HG03354 (cell line): ENCODE results near the gene RORC.

Experiments used
- ATAC-seq: cut with Tn5 transposase; IDR thresholded peaks from one replicate; pipeline ENCODE4 v1.9.1; 2021; ENCODE audit warnings: mild to moderate bottlenecking; ENCODE audit not compliant: unreplicated experiment, poor library complexity, severe bottlenecking

RORC gene

DNA sequence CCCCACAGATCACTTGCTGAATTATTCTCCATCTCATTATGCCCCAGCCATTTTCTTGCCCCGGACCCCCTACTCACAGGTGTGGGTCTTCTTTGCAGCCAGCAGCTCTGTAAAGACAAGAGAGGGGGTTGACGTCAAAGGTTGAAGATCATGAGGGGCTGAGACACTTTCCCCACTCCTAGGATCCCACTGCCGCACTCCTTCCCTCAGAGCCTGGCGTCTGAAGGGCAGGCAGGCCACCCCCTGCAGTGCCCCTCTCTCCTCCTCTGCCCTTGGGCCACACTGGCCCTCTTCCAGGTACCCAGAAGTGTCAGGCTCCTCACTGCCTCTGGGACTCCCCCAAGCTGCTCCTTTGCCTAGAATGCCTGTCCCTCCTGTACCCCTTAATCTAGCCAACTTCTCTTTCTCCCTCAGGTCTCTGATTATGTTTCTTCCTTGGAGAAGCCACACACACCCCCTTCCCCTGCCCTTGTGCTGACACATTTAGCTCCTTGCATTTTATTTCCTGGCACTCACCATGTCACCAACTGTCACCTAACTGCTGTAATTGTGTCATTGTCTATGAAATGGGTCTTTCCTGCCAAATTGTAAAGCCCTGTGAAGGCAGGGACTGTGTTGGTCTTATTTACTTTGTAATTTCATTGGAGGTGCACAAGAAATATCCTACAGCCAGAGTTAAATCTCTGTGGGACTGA, 2.1 kb downstream of the RORC start:
- ATAC-seq: no peak

DNA sequence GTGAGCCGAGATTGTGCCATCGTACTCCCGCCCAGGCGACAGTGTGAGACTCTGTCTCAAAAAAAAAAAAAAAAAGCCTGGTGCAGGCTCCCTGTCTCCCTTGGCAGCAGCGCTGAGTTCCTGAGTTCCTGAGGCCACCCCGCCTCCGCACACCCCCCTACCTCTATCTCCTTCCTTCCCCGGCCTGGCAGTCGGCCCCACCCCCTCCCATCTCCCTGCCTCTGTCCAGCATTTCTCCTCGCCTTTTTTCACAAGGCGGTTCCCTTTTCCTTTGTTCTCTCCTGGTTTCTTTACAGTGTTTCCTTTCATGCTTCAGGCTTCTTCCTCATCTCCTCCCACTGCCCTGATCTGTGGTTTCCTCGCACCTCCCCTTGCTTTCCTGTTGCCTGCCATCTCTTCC, 2.7 kb downstream of the RORC start:
- no peak for ATAC-seq

DNA sequence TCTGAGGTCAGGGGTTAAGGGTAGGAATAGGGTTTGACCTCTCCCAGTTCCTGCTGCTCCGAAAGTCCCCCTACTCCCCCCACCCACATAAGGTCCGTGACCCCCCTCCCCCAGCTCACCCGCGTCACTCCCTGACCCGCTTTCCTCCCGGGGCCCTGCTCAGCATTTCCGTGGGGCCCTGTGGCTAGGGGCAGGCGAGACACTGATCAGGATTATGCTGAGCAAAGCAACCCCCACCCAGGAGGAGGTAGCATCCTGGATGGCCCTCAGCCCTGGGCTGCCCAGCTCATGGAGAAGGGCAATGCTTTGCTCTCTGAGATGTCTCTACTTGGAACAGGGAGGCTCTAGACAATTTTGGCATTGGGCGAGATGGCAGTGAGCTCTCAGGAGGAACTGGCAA, 3.7 kb downstream of the RORC start:
- ATAC-seq: no peak

- no peak for ATAC-seq
These were observed 5.6 kb downstream of the RORC start for GRCh38 chr1:151825751-151826660.

DNA sequence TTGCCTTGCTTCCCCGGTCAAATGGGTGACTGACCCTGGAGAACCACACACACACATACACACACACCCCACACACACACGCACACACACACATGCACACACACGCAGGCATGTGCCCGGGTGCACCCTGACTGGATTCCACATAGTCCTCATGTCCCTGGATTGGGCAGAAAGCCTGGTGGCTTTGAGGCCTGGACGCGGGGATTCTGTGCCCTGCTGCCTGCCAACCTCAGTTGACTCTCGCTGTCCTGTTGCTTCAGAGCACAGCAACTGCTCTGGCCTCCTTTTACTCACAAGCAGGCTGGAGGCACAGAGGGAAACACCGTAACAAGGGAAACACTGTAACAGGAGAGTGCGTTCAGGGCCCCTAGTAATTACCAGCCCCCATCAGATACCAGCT, 6.4 kb downstream of the RORC start:
- no peak for ATAC-seq

- no peak for ATAC-seq
These were observed 8.4 kb downstream of the RORC start for GRCh38 chr1:151823175-151823574.

DNA sequence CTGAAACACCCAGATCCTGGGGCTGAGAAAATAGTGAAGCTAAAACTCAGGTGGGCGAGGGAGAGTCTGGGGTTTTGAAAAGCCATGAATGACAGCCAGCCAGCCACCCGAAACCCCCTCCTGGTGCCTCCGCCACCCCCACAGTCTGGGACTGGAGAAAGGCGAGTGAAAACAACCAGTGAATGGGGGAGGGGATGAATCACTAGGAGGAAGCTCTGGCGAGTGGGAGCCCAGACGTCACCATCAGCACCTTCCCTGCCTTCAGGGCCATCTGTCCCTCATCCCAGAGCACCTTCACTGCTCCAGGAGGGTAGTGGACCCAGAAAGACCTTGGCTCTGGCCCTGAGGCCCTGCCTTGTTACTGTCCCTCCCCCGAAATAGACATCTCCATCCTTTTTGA, 9.2 kb downstream of the RORC start:
- ATAC-seq: no peak

DNA sequence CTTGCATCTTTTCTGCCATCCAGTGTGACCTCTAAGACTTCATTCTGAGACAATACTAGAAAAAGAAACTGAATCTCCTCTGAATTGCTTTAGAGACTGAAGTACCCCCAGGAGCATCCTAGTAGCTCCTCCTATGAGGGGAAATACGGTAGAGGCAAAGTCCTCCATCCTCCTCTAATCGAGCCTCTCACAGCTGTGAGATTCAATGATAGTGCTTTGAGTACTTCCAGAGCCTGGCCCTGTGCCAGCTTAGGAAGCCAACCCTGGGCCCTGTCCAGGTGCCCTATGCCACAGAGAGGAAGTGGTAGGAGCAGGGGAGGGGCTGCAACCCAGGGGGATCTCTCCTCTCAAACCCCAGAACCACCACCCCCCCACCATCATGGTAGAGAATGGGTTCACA, 10.7 kb downstream of the RORC start:
- ATAC-seq: no peak

GRCh38 chr1:151819976-151820623, 11.5 kb downstream of the RORC start:
- no peak for ATAC-seq

GRCh38 chr1:151819227-151819835, 12.3 kb downstream of the RORC start:
- ATAC-seq: no peak

DNA sequence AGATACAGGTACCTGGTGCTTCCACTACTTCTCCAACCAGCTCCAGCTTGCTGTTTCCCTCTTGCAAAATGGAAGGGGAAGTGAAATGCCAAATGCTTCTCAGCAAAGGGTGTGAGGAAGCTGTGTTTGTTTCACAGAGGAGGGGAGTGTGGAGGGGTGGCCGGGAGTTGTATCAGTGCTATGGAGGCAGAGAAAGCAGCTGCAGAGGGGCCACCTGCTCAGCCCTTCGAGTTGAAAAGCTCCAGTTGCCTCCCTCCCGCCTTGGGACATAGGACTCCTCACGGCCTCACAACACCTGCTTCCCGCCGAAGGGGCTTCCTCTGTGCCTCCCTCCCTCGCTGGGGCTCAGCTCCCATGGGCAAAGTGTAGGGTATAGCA, 14.3 kb downstream of the RORC start:
- ATAC-seq: no peak

DNA sequence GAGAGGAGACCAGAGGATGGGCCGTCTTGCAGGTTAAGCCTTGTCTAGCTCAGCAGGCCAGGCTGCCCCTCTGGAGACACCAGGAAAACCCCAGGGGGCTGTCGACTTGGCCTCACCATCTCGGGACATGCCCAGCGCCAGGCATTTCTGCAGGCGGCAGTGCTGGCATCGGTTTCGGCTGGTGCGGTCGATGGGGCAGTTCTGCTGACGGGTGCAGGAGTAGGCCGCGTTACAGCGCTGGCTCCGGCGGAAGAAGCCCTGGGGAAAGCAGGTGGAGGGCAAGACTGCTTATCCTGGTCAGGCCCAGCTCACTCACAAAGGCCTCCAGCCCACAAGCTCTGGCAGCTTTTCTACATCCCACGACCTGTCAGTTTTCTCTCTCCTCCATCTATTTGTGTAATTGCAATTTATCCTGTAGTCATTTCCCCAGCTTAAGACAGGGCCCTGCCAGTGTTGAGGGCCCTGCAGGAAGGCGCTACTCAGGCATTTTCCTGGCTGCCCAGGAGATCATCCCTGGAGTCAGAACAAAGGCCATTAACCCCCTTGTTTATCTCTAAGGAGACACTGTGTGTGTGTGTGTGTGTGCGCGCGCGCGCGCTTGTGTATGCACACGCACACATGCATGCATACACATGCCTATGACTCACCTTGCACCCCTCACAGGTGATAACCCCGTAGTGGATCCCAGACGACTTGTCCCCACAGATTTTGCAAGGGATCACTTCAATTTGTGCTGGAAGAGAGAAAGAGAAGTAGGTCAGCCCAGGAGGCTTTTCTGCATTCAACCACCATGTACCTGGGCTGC, 14.9 kb downstream of the RORC start:
- ATAC-seq: no peak

DNA sequence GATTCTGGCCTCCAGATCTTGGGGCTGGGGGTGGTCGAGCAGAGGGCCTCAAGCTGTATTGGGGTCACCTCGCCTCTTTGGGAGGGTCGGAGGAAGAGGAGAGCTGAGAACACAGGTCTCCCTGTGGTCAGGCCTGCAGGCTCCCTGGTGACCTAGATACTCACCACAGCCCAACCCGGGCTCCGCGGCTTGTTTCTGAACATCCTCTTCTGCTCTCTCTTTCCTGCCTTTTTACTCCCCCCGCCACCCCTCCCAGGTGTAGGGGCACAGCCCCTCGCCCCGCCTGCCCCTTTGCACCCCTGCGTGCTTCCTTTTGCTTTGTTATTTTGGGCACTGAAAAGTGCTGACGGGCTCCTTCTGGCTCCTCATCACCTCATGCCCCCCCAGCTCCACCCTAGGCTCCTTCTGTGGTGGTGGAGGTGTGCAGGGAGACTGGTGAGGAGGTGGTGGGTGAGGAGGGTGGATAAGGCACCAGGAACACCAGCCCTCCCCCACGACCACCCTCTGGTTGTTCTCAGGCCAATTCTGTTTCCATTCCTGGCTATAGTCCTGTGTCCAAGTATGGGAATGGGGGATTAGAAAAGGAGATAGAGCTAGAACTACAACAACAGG, 15.8 kb downstream of the RORC start:
- no peak for ATAC-seq

GRCh38 chr1:151814971-151815545, 16.5 kb downstream of the RORC start:
- no peak for ATAC-seq

DNA sequence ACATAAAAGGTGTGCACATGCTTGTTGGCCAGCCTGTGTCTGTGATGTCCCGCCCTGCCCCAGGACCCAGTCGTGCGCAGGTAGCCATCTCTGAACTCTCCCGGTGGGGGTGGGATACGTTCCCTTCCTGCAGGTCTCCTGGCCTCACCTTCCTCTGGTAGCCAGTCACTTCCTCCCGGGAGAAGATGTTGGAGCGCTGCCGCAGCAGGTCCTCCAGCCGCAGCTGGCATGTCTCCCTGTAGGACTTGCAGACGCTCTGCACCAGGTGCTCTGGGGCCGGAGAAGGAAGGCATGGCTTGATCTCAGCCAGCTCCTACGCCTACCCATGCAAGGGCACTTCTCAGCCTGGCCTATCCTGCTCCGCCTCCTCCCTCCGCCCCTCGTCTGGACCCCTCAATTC, 17.2 kb downstream of the RORC start:
- no peak for ATAC-seq

GRCh38 chr1:151813271-151813977, 18.2 kb downstream of the RORC start:
- ATAC-seq: no peak

DNA sequence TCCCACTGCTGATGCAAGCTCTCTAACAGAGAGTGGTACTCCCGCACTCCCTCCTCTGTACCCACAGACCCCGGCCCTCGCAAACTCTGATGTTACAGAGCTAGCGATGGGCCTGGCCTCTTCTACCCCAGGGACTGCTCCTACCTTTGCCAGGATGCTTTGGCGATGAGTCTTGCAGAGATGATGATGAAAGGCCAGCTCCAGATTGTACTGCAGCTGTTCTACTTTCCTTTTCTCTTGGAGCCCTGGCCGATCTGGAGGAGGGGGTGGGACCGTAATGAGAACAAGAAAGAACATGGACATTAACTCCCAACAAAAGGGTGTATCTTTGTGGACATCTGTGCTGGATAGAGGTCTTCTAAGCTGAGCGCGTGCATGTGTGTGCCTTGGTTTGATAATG, 20.4 kb downstream of the RORC start:
- no peak for ATAC-seq

DNA sequence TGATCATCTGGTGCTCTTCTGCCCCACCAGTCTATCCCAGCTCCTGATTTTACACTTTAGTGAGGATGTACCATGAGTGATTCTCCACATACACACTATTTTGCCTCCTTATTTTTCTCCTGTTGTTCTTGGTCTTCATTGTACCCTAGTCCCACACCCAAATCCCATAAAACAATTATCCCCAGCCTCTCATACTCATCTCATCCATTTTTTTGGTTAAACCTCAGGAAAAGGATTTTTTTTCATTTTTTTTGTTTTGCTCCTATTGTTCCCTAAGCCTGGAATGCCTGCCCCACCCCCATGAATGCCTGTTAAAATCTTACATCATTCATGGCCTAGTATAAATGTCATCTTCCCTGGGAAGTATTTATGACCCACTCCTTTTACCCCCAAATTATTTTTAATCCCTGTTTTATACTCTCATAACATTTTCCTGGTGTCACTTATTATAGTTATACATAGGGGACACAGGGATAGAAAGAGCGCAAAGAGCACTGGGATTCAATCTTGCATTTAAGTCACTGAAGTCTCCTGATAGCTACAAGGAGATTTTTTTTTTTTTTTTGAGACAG, 21.5 kb downstream of the RORC start:
- no peak for ATAC-seq
